ENCODE measurements around the gene TSHZ2. TPM values are rescaled to one million over a fixed set of nuclear protein-coding genes. Genes with fewer than 3 reads are reported as not detected.

TSHZ2 gene
- total RNA-seq, 4 donors from 2014 or later: 1.0 to 3.5 (median 2.8) TPM

- no peaks in the 10 kb centered on the region for H3K4me1 ChIP-seq
- in situ Hi-C loops (cut with MboI; ENCODE audit: low sequenced_read_pairs in 4 of 4) (no loop called here), intact Hi-C loops (cut with DNase I; ENCODE audit: low total_unique reads) (no loop called here)
- H3K9me3 ChIP-seq: no peaks in the 10 kb centered on the region
- ATAC-seq (no peak), DNase-seq (no peak)
- no peak overlapping the region for H3K27ac ChIP-seq
- H3K27me3 ChIP-seq: no peaks in the 10 kb centered on the region
- H3K4me3 ChIP-seq: no peak overlapping the region
- TF ChIP-seq POLR2A (IDR thresholded peaks at IDR 0.05) (no peak), CTCF (IDR thresholded peaks at IDR 0.05 in 4 of 5, conservative IDR thresholded peaks at IDR 0.05 in 1 of 5) (no peak)
- H3K36me3 ChIP-seq: no peaks in the 10 kb centered on the region
These were observed 373.6 kb downstream of the TSHZ2 start for GRCh38 chr20:53345536-53346334.

DNA sequence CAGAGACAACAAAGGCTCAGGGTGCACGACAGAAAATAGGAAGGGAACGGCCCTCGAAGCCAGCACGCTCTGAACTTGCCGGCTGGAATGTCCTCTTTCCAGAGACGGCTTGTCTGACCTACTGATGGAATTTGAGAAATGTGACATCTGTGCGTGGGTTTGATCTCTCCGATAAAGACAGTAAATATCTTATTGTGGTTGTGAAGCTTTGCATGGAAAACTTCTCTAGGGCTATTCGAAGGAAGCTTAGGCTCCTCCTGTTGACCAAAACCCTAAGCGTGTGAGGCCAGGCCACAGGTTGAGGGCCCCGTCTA is 374.1 kb downstream of the TSHZ2 start:
- no peaks in the 10 kb centered on the region for H3K9me3 ChIP-seq
- no peaks in the 10 kb centered on the region for H3K4me1 ChIP-seq
- TF ChIP-seq CTCF (IDR thresholded peaks at IDR 0.05 in 4 of 5, conservative IDR thresholded peaks at IDR 0.05 in 1 of 5) (no peak), POLR2A (IDR thresholded peaks at IDR 0.05) (no peak)
- ATAC-seq: no peak
- DNase-seq: no peak
- H3K27me3 ChIP-seq: no peaks in the 10 kb centered on the region
- no peak overlapping the region for H3K27ac ChIP-seq
- H3K4me3 ChIP-seq: no peak overlapping the region
- no peaks in the 10 kb centered on the region for H3K36me3 ChIP-seq
- in situ Hi-C loops (cut with MboI; ENCODE audit: low sequenced_read_pairs in 4 of 4): no loop called here
- intact Hi-C loops (cut with DNase I; ENCODE audit: low total_unique reads): no loop called here

- DNase-seq: no peak
- TF ChIP-seq CTCF (IDR thresholded peaks at IDR 0.05 in 4 of 5, conservative IDR thresholded peaks at IDR 0.05 in 1 of 5) (no peak), POLR2A (IDR thresholded peaks at IDR 0.05) (no peak)
- no peak for ATAC-seq
- Histone ChIP-seq H3K27ac (no peak overlapping the region), H3K9me3 (no peaks in the 10 kb centered on the region), H3K4me1 (no peaks in the 10 kb centered on the region), H3K36me3 (no peaks in the 10 kb centered on the region), H3K27me3 (no peaks in the 10 kb centered on the region), H3K4me3 (no peak overlapping the region)
- in situ Hi-C loops (cut with MboI; ENCODE audit: low sequenced_read_pairs in 4 of 4) (no loop called here), intact Hi-C loops (cut with DNase I; ENCODE audit: low total_unique reads) (no loop called here)
These were observed 377.6 kb downstream of the TSHZ2 start for GRCh38 chr20:53349730-53350129.

GRCh38 chr20:53352727-53353440 is 380.7 kb downstream of the TSHZ2 start:
- TF ChIP-seq POLR2A (IDR thresholded peaks at IDR 0.05): no peak
- no peak for TF ChIP-seq CTCF (IDR thresholded peaks at IDR 0.05 in 4 of 5, conservative IDR thresholded peaks at IDR 0.05 in 1 of 5)
- ATAC-seq: no peak
- intact Hi-C loops (cut with DNase I; ENCODE audit: low total_unique reads) (no loop called here), in situ Hi-C loops (cut with MboI; ENCODE audit: low sequenced_read_pairs in 4 of 4) (no loop called here)
- H3K27ac ChIP-seq: no peak overlapping the region
- no peaks in the 10 kb centered on the region for H3K27me3 ChIP-seq
- no peaks in the 10 kb centered on the region for H3K4me1 ChIP-seq
- peaks cover 0 to 4% (median 0%) of the 10 kb centered on the region in 3 donors for H3K9me3 ChIP-seq
- no peak overlapping the region for H3K4me3 ChIP-seq
- no peaks in the 10 kb centered on the region for H3K36me3 ChIP-seq
- DNase-seq: no peak
